Neural cell (in vitro differentiated cells): Measurements from ENCODE around the gene SYT1. TPM values are rescaled to one million over a fixed set of nuclear protein-coding genes. Genes with fewer than 3 reads are reported as not detected.

ENCODE experiments used
- H2AFZ ChIP-seq: fragments of 200-600, 300-800 bp; sonication (generic), shearing (Covaris generic); 2 replicates; pipeline ENCODE4 v1.6.0; 2014; ENCODE audit warnings: low read depth, mild to moderate bottlenecking, antibody characterized with exemption, low read length, moderate library complexity
- H3F3A ChIP-seq: fragments of 200-600 bp; shearing (Covaris generic); 2 replicates; pipeline ENCODE4 v1.6.1; 2016; ENCODE audit warnings: mild to moderate bottlenecking, moderate library complexity, mixed read lengths, antibody characterized with exemption, low read length; ENCODE audit not compliant: insufficient read depth, poor library complexity, severe bottlenecking
- H3K27ac ChIP-seq: fragments of 200-600, 300-800 bp; sonication (generic), shearing (Covaris generic); 2 replicates; pipeline ENCODE4 v1.5.1; 2014; ENCODE audit warnings: mild to moderate bottlenecking, low read length, moderate library complexity
- H3K27me3 ChIP-seq: fragments of 300-800, 200-600 bp; sonication (generic), shearing (Covaris generic); 2 replicates; pipeline ENCODE4 v1.6.0; 2014; ENCODE audit warnings: mild to moderate bottlenecking, low read depth, low read length, moderate library complexity; ENCODE audit not compliant: insufficient read depth
- H3K36me3 ChIP-seq: fragments of 300-800, 200-600 bp; sonication (generic), shearing (Covaris generic); 2 replicates; pipeline ENCODE4 v1.5.1; 2014; ENCODE audit warnings: mild to moderate bottlenecking, antibody characterized with exemption, low read length, moderate library complexity; ENCODE audit not compliant: insufficient read depth
- H3K4me2 ChIP-seq: fragments of 300-800, 200-600 bp; sonication (generic), shearing (Covaris generic); 2 replicates; pipeline ENCODE4 v1.6.0; 2014; ENCODE audit warnings: mild to moderate bottlenecking, low read length
- H3K4me3 ChIP-seq: fragments of 300-800, 200-600 bp; sonication (generic), shearing (Covaris generic); 2 replicates; pipeline ENCODE4 v1.5.1; 2014; ENCODE audit warnings: mild to moderate bottlenecking, low read length, moderate library complexity
- H3K79me2 ChIP-seq: fragments of 200-600 bp; shearing (Covaris generic); replicated peaks from 2 replicates; pipeline ENCODE4 v1.6.0; 2014; ENCODE audit warnings: mild to moderate bottlenecking, low read length, moderate library complexity; ENCODE audit not compliant: insufficient read depth
- H3K9ac ChIP-seq: fragments of 300-800, 200-600 bp; sonication (generic), shearing (Covaris generic); 2 replicates; pipeline ENCODE4 v1.6.1; 2016; ENCODE audit warnings: mild to moderate bottlenecking, low read length, mixed read lengths
- H3K9me2 ChIP-seq: fragments of 200-600 bp; shearing (Covaris generic); 2 replicates; pipeline ENCODE4 v1.6.1; 2016; ENCODE audit warnings: mild to moderate bottlenecking, low read length, mixed read lengths; ENCODE audit not compliant: insufficient read depth
- H3K9me3 ChIP-seq: fragments of 200-600, 300-800 bp; sonication (generic), shearing (Covaris generic); 2 replicates; pipeline ENCODE4 v1.6.1; 2016; ENCODE audit warnings: mild to moderate bottlenecking, mixed run types, low read length, moderate library complexity, mixed read lengths
- H4K20me1 ChIP-seq: fragments of 200-600 bp; shearing (Covaris generic); 2 replicates; pipeline ENCODE4 v1.6.1; 2016; ENCODE audit warnings: mild to moderate bottlenecking, mixed run types; ENCODE audit not compliant: insufficient read depth
- CTCF ChIP-seq: fragments of 450-650 bp; IDR thresholded peaks from 2 replicates; pipeline ENCODE4 v1.5.1; 2014; ENCODE audit warnings: antibody characterized with exemption, mild to moderate bottlenecking, moderate library complexity; ENCODE audit not compliant: poor library complexity, severe bottlenecking
- EP300 ChIP-seq: fragments of 450-650 bp; conservative IDR thresholded peaks from 2 replicates; pipeline ENCODE4 v1.6.1; 2014; ENCODE audit warnings: antibody characterized with exemption, mild to moderate bottlenecking, moderate library complexity; ENCODE audit not compliant: poor library complexity, severe bottlenecking
- EZH2 ChIP-seq: fragments of 200-600, 300-800 bp; shearing (Covaris generic), sonication (generic); IDR thresholded peaks from 2 replicates; pipeline ENCODE4 v1.6.1; 2014; ENCODE audit warnings: antibody characterized with exemption, low read length, borderline replicate concordance, mild to moderate bottlenecking; ENCODE audit not compliant: insufficient read depth, poor library complexity, severe bottlenecking
- MXI1 ChIP-seq: fragments of 450-650 bp; conservative IDR thresholded peaks from 2 replicates; pipeline ENCODE4 v1.6.1; 2014; ENCODE audit warnings: antibody characterized with exemption, mild to moderate bottlenecking; ENCODE audit not compliant: poor library complexity, severe bottlenecking
- POLR2AphosphoS5 ChIP-seq: IDR thresholded peaks from 2 replicates; pipeline ENCODE4 v1.6.1; 2012
- RAD21 ChIP-seq: fragments of 450-650 bp; conservative IDR thresholded peaks from 2 replicates; pipeline ENCODE4 v1.6.1; 2014; ENCODE audit warnings: antibody characterized with exemption, mild to moderate bottlenecking, moderate library complexity
- REST ChIP-seq: IDR thresholded peaks from 2 replicates; pipeline ENCODE4 v1.6.1; 2012; ENCODE audit warnings: borderline replicate concordance
- SMC3 ChIP-seq: fragments of 450-650 bp; conservative IDR thresholded peaks from 2 replicates; pipeline ENCODE4 v1.6.1; 2014; ENCODE audit warnings: antibody characterized with exemption, mild to moderate bottlenecking, moderate library complexity; ENCODE audit not compliant: poor library complexity
- TAF1 ChIP-seq: IDR thresholded peaks from 2 replicates; pipeline ENCODE4 v1.6.1; 2012; ENCODE audit warnings: low read depth
- polyA plus RNA-seq: library from polyadenylated mRNA; depleted of rRNA; stranded (reverse); fragments of >200 nt; gene quantifications from 2 replicates; pipeline ENCODE4 v1.2.3, GENCODE V29; 2014

The SYT1 gene
- polyA plus RNA-seq, 1 donor from 2014 or later: 103 TPM

- Histone ChIP-seq H3K4me3 (no peak overlapping the region), H2AFZ (no peak overlapping the region), H3K9me2 (no peaks in the 10 kb centered on the region), H3K79me2 (no peaks in the 10 kb centered on the region), H3F3A (no peaks in the 10 kb centered on the region), H3K36me3 (no peaks in the 10 kb centered on the region), H4K20me1 (no peaks in the 10 kb centered on the region), H3K27me3 (no peaks in the 10 kb centered on the region), H3K9ac (no peak overlapping the region), H3K4me2 (no peak overlapping the region), H3K27ac (no peak overlapping the region), H3K9me3 (no peaks in the 10 kb centered on the region)
- TF ChIP-seq EZH2: no peak
- no peak for TF ChIP-seq RAD21
- no peak for TF ChIP-seq REST
- TF ChIP-seq CTCF: no peak
- no peak for TF ChIP-seq POLR2AphosphoS5
- no peak for TF ChIP-seq SMC3
- TF ChIP-seq MXI1: no peak
- no peak for TF ChIP-seq TAF1
- no peak for TF ChIP-seq EP300
Observed at GRCh38 chr12:79358716-79359300, 494.2 kb downstream of the SYT1 start.

- H3F3A ChIP-seq: no peaks in the 10 kb centered on the region
- no peak overlapping the region for H3K27ac ChIP-seq
- no peaks in the 10 kb centered on the region for H4K20me1 ChIP-seq
- H3K4me2 ChIP-seq: no peak overlapping the region
- no peak overlapping the region for H3K9ac ChIP-seq
- no peak overlapping the region for H2AFZ ChIP-seq
- H3K4me3 ChIP-seq: no peak overlapping the region
- no peaks in the 10 kb centered on the region for H3K9me3 ChIP-seq
- H3K36me3 ChIP-seq: no peaks in the 10 kb centered on the region
- H3K9me2 ChIP-seq: no peaks in the 10 kb centered on the region
- TF ChIP-seq RAD21 (no peak), EZH2 (no peak), CTCF (no peak), MXI1 (no peak), SMC3 (no peak), REST (no peak), TAF1 (no peak), POLR2AphosphoS5 (no peak), EP300 (no peak)
- H3K27me3 ChIP-seq: no peaks in the 10 kb centered on the region
- no peaks in the 10 kb centered on the region for H3K79me2 ChIP-seq
Observed at GRCh38 chr12:79360286-79360685, 495.7 kb downstream of the SYT1 start.
